ENCODE measurements around the gene BCL2.

- TF ChIP-seq POLR2AphosphoS5 (IDR thresholded peaks at IDR 0.05; ENCODE audit: borderline replicate concordance, low read depth, low read length) = no peak
- no peak for TF ChIP-seq EZH2 (IDR thresholded peaks at IDR 0.05)
Observed at GRCh38 chr18:63315876-63316275, 3.7 kb downstream of the BCL2 start.

Data from SK-N-MC (cell line).